Upper lobe of left lung (tissue), 6 donors: ENCODE results near the gene OR6Y1. TPM values are rescaled to one million over a fixed set of nuclear protein-coding genes. Genes with fewer than 3 reads are reported as not detected.

Experiments
- ATAC-seq, 2 donors: fragments of 200-7000 bp; cut with Tn5 transposase; one replicate each; pipeline ENCODE4 v1.9.1; 2022; ENCODE audit warnings: mild to moderate bottlenecking in 2 of 2, moderate library complexity in 2 of 2; ENCODE audit not compliant: low FRiP score in 2 of 2
- DNase-seq, 2 donors: peaks; one replicate each; pipeline ENCODE4 v3.0.0-alpha.2; 2019 to 2020
- H3K27ac ChIP-seq, 4 donors: fragments of 200-600 bp; sonication (generic); one replicate each; pipeline ENCODE4 v1.5.1; 2016 to 2019
- H3K27me3 ChIP-seq, 4 donors: fragments of 200-600 bp; sonication (generic); one replicate each; pipeline ENCODE4 v1.5.1; 2017 to 2019
- H3K36me3 ChIP-seq, 4 donors: fragments of 200-600 bp; sonication (generic); one replicate each; pipeline ENCODE4 v1.5.1; 2016 to 2019
- H3K4me1 ChIP-seq, 4 donors: fragments of 200-600 bp; sonication (generic); one replicate each; pipeline ENCODE4 v1.5.1; 2018 to 2019
- H3K4me3 ChIP-seq, 4 donors: fragments of 200-600 bp; sonication (generic); one replicate each; pipeline ENCODE4 v1.5.1; 2017 to 2019; ENCODE audit warnings: mild to moderate bottlenecking in 2 of 4, moderate library complexity in 1 of 4
- H3K9me3 ChIP-seq, 4 donors: fragments of 200-600 bp; sonication (generic); one replicate each; pipeline ENCODE4 v1.5.1; 2018 to 2019
- EP300 ChIP-seq, 4 donors: sonication (generic); formaldehyde crosslinking; IDR thresholded peaks; one replicate each; pipeline ENCODE4 v1.5.1; 2017; ENCODE audit warnings: antibody characterized with exemption in 4 of 4, control low read depth in 2 of 4
- POLR2A ChIP-seq, 4 donors: fragments of 450-650 bp; IDR thresholded peaks; one replicate each; pipeline ENCODE4 v1.5.1; 2016 to 2017; ENCODE audit warnings: antibody characterized with exemption in 4 of 4, mild to moderate bottlenecking in 2 of 4
- POLR2AphosphoS5 ChIP-seq, 2 donors: sonication (generic); formaldehyde crosslinking; IDR thresholded peaks; one replicate each; pipeline ENCODE4 v1.5.1; 2017; ENCODE audit warnings: antibody characterized with exemption in 2 of 2
- WGBS, 2 donors: methylation state at CpG; one replicate each; pipeline ENCODE4 v1.1.5; 2017 to 2018; 5-methylcytosine and 5-hydroxymethylcytosine counted together
- total RNA-seq, 6 donors: library from RNA; depleted of rRNA in 4 of 6; stranded (reverse); fragments of >200 nt in 4 of 6; gene quantifications; one replicate each; pipeline versions ENCODE4 v1.1.0 to v1.2.1, GENCODE V29; 2016 to 2021
- TF ChIP-seq, protein P1 (sequence below), 6 experiments: fragments of 450-650 bp in 4 of 6; fragments of 200-600 bp in 2 of 6; sonication (generic) in 2 of 6; IDR thresholded peaks; one replicate each; pipeline ENCODE4 v1.5.1; 2016 to 2019; ENCODE audit warnings: antibody characterized with exemption in 6 of 6
- donor health status: DM: no; HTN: no; CAD: no; lungs with moderate emphysema.
- donor health status: DM: no; HTN: yes; CAD: no; lungs with severe emphysema.

OR6Y1 gene
- total RNA-seq = not detected

DNA sequence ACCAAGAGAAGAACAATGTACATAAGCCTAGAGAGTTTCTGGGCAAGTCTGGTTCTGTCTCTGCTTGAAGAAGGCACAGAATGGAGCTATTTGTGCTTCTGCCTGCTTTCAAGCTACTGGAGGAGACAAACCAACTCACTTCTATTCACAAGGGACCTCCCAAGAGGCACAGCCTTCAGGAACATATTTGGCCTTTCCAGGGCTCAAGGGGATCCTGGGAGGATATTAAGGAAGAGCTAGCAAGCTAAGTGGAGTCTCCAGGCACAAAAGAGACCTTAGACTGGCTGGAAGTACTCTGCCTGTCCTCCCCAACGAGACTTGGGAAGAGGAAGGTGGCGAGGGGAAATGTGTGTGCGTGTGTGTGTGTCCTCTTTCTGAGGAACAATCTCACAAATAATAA lies at the start of gene OR6Y1:
OR6Y1 (minus strand) TSS at position 54 of the 400 bp plus-strand sequence. CDS start 6,300 bp downstream, outside the sequence.
- no peak for TF ChIP-seq POLR2A (IDR thresholded peaks at IDR 0.05)
- no peak for TF ChIP-seq EP300 (IDR thresholded peaks at IDR 0.05)
- TF ChIP-seq POLR2AphosphoS5 (IDR thresholded peaks at IDR 0.05) = no peak
- TF ChIP-seq, protein P1, sequence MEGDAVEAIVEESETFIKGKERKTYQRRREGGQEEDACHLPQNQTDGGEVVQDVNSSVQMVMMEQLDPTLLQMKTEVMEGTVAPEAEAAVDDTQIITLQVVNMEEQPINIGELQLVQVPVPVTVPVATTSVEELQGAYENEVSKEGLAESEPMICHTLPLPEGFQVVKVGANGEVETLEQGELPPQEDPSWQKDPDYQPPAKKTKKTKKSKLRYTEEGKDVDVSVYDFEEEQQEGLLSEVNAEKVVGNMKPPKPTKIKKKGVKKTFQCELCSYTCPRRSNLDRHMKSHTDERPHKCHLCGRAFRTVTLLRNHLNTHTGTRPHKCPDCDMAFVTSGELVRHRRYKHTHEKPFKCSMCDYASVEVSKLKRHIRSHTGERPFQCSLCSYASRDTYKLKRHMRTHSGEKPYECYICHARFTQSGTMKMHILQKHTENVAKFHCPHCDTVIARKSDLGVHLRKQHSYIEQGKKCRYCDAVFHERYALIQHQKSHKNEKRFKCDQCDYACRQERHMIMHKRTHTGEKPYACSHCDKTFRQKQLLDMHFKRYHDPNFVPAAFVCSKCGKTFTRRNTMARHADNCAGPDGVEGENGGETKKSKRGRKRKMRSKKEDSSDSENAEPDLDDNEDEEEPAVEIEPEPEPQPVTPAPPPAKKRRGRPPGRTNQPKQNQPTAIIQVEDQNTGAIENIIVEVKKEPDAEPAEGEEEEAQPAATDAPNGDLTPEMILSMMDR (IDR thresholded peaks at IDR 0.05) = no peak
- Histone ChIP-seq H3K27me3 (no peaks in the 10 kb centered on the region), H3K9me3 (no peaks in the 10 kb centered on the region), H3K4me1 (no peaks in the 10 kb centered on the region), H3K36me3 (no peaks in the 10 kb centered on the region), H3K4me3 (no peak within 1 kb of the TSS), H3K27ac (no peak within 1 kb of the TSS)
- DNase-seq (no peak), ATAC-seq (no peak)
- WGBS, 2 donors = 68 to 84% methylated on average over 3 of the region's 3 CpGs

- 89 to 98% methylated on average over 2 of the region's 2 CpGs for WGBS, 2 donors
- H3K27ac ChIP-seq = no peak overlapping the region
- ATAC-seq (no peak), DNase-seq (no peak)
- H3K4me1 ChIP-seq = no peaks in the 10 kb centered on the region
- H3K4me3 ChIP-seq = no peak overlapping the region
- peaks cover 3 to 22% (median 15%) of the 10 kb centered on the region in 4 donors for H3K9me3 ChIP-seq
- TF ChIP-seq POLR2A (IDR thresholded peaks at IDR 0.05) (no peak), EP300 (IDR thresholded peaks at IDR 0.05) (no peak), POLR2AphosphoS5 (IDR thresholded peaks at IDR 0.05) (no peak)
- TF ChIP-seq, protein P1 (IDR thresholded peaks at IDR 0.05) = no peak
- H3K27me3 ChIP-seq = no peaks in the 10 kb centered on the region
- no peaks in the 10 kb centered on the region for H3K36me3 ChIP-seq
Measured at GRCh38 chr1:158600735-158601134, 46.5 kb upstream of the OR6Y1 start.

DNA sequence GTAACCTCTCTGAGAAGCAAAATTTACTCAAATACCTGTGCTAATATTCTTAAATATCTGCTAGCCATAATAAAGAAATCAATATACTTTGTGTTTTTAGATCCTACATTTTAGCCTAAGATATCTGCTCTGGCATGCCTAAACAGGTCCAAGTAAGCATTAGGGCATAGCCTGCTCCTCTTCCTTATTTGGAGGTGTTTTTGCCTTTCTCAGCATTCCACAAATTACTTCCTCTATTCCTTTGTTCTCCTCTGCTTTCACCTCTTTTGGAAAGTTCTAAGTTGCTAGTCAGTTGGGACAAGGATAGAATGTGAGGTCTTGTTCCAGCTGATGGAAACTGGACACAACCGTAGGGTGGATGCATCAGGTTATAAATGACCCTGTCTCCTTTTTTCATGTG lies 32.7 kb upstream of the OR6Y1 start:
- Histone ChIP-seq H3K36me3 (no peaks in the 10 kb centered on the region), H3K9me3 (peaks cover 0 to 13% (median 6%) of the 10 kb centered on the region in 4 donors), H3K27me3 (no peaks in the 10 kb centered on the region), H3K4me3 (no peak overlapping the region), H3K27ac (no peak overlapping the region), H3K4me1 (no peaks in the 10 kb centered on the region)
- WGBS, 2 donors = 86 to 95% methylated on average over 1 of the region's 1 CpG
- ATAC-seq (no peak), DNase-seq (no peak)
- TF ChIP-seq, protein P1 (IDR thresholded peaks at IDR 0.05) = no peak
- TF ChIP-seq POLR2A (IDR thresholded peaks at IDR 0.05) (no peak), EP300 (IDR thresholded peaks at IDR 0.05) (no peak), POLR2AphosphoS5 (IDR thresholded peaks at IDR 0.05) (no peak)

GRCh38 chr1:158583962-158584361 lies 29.8 kb upstream of the OR6Y1 start:
- peaks cover 0 to 13% (median 6%) of the 10 kb centered on the region in 4 donors for H3K9me3 ChIP-seq
- no peaks in the 10 kb centered on the region for H3K27me3 ChIP-seq
- 42 to 55% methylated on average over 4 of the region's 4 CpGs for WGBS, 2 donors
- DNase-seq (no peak), ATAC-seq (no peak)
- no peaks in the 10 kb centered on the region for H3K36me3 ChIP-seq
- no peak overlapping the region for H3K4me3 ChIP-seq
- no peaks in the 10 kb centered on the region for H3K4me1 ChIP-seq
- no peak overlapping the region for H3K27ac ChIP-seq
- TF ChIP-seq EP300 (IDR thresholded peaks at IDR 0.05) (no peak), POLR2A (IDR thresholded peaks at IDR 0.05) (no peak), POLR2AphosphoS5 (IDR thresholded peaks at IDR 0.05) (no peak)
- TF ChIP-seq, protein P1 (IDR thresholded peaks at IDR 0.05) = no peak

DNA sequence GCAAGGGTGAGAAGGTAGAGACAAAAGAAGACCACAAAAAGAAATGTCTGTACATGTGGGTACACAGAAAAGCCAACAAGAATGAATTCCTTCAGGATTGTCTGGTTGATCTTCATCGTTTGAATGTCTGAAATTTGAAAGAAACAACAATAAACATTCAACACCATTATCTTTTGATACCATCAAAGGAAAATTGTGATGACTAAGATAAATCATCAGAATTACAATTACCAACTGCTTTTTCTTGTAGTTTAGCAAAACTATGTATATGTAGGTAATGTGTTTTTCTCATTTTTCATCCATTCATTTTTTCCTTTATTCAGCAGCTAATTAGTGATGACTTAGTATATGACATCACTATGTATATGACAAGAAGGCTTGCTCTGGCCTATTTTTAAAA lies 25.5 kb upstream of the OR6Y1 start, which contains the start of gene OR10X1:
OR10X1 (minus strand) TSS at position 167 of the 400 bp plus-strand sequence; CDS start at position 167, 0 bp downstream.
- no peaks in the 10 kb centered on the region for H3K4me1 ChIP-seq
- ATAC-seq (no peak), DNase-seq (no peak)
- no peaks in the 10 kb centered on the region for H3K27me3 ChIP-seq
- no peaks in the 10 kb centered on the region for H3K9me3 ChIP-seq
- WGBS, 2 donors = 68 to 79% methylated on average over 1 of the region's 1 CpG
- no peaks in the 10 kb centered on the region for H3K36me3 ChIP-seq
- H3K4me3 ChIP-seq = no peak within 1 kb of the TSS
- H3K27ac ChIP-seq = no peak within 1 kb of the TSS
- TF ChIP-seq POLR2AphosphoS5 (IDR thresholded peaks at IDR 0.05) (no peak), POLR2A (IDR thresholded peaks at IDR 0.05) (no peak), EP300 (IDR thresholded peaks at IDR 0.05) (no peak)
- TF ChIP-seq, protein P1 (IDR thresholded peaks at IDR 0.05) = no peak
